ENCODE data around the gene PRKAR2B.

DNA sequence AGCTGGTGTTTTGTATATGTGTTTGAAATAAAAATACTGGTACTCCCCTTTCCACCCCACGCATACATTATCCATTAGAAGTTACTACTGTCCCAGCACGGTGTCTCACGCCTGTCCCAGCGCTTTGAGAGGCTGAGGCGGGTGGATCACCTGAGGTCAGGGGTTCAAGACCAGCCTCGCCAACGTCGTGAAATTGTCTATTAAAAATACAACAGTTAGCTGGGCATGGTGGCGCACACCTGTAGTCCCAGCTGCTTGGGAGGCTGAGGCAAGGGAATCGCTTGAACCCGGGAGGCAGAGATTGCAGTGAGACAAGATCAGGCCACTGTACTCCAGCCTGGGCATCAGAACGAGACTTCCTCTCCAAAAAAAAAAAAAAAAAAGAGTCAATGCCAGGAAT is 127.0 kb downstream of the PRKAR2B start:
- TF ChIP-seq POLR2AphosphoS5 (IDR thresholded peaks at IDR 0.05), result no peak
- TF ChIP-seq, protein P1, sequence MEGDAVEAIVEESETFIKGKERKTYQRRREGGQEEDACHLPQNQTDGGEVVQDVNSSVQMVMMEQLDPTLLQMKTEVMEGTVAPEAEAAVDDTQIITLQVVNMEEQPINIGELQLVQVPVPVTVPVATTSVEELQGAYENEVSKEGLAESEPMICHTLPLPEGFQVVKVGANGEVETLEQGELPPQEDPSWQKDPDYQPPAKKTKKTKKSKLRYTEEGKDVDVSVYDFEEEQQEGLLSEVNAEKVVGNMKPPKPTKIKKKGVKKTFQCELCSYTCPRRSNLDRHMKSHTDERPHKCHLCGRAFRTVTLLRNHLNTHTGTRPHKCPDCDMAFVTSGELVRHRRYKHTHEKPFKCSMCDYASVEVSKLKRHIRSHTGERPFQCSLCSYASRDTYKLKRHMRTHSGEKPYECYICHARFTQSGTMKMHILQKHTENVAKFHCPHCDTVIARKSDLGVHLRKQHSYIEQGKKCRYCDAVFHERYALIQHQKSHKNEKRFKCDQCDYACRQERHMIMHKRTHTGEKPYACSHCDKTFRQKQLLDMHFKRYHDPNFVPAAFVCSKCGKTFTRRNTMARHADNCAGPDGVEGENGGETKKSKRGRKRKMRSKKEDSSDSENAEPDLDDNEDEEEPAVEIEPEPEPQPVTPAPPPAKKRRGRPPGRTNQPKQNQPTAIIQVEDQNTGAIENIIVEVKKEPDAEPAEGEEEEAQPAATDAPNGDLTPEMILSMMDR (IDR thresholded peaks at IDR 0.05 in 8 of 11, conservative IDR thresholded peaks at IDR 0.05 in 3 of 11), result no peak
- no peak for TF ChIP-seq POLR2A (IDR thresholded peaks at IDR 0.05)

Data from spleen (tissue), 7 donors.